Peyer's patch (tissue), 4 donors: ENCODE results near the gene RTN4IP1.

ENCODE experiments used
- CTCF ChIP-seq, 6 experiments: fragments of 450-650 bp in 4 of 6; fragments of 200-600 bp in 2 of 6; sonication (generic) in 1 of 6; IDR thresholded peaks; one replicate each; pipeline ENCODE4 v1.5.1; 2017 to 2019; ENCODE audit warnings: antibody characterized with exemption in 6 of 6, mild to moderate bottlenecking in 3 of 6, moderate library complexity in 1 of 6
- POLR2A ChIP-seq, 2 donors: fragments of 450-650 bp; IDR thresholded peaks; one replicate each; pipeline ENCODE4 v1.5.1; 2017; ENCODE audit warnings: antibody characterized with exemption in 2 of 2, mild to moderate bottlenecking in 2 of 2, moderate library complexity in 2 of 2

- TF ChIP-seq CTCF (IDR thresholded peaks at IDR 0.05) (no peak), POLR2A (IDR thresholded peaks at IDR 0.05) (no peak)
These were observed 101.3 kb downstream of the RTN4IP1 start for GRCh38 chr6:106527979-106528378.
